SK-N-MC (cell line): ENCODE measurements around the gene ITGB7.

Experiments used
- DNase-seq: peaks from one replicate; pipeline ENCODE4 v3.0.0-alpha.2; 2011; ENCODE audit warnings: low read depth, low spot score
- H3K27ac ChIP-seq: fragments of 200-600 bp; sonication (generic); 2 replicates; pipeline ENCODE4 v1.5.1; 2016; ENCODE audit warnings: mixed run types
- H3K36me3 ChIP-seq: fragments of 200-600 bp; sonication (generic); 2 replicates; pipeline ENCODE4 v1.6.1; 2017; ENCODE audit warnings: antibody characterized with exemption, low read length, mixed read lengths; ENCODE audit not compliant: insufficient read depth
- H3K4me3 ChIP-seq: fragments of 200-600 bp; sonication (generic); 2 replicates; pipeline ENCODE4 v1.5.1; 2016
- H3K9ac ChIP-seq: fragments of 200-600 bp; sonication (generic); 2 replicates; pipeline ENCODE4 v1.8.0; 2017; ENCODE audit warnings: mixed run types, mixed read lengths; ENCODE audit not compliant: insufficient read length
- H3K9me3 ChIP-seq: fragments of 200-600 bp; sonication (generic); 2 replicates; pipeline ENCODE4 v1.6.1; 2017; ENCODE audit warnings: low read depth, mild to moderate bottlenecking, antibody characterized with exemption, low read length, moderate library complexity, mixed read lengths
- EZH2 ChIP-seq: fragments of 200-600 bp; sonication (generic); IDR thresholded peaks from one replicate; pipeline ENCODE4 v1.6.1; 2017; ENCODE audit warnings: antibody characterized with exemption
- FOXP2 ChIP-seq: optimal IDR thresholded peaks from 2 replicates; pipeline ENCODE3; 2011; ENCODE audit warnings: mild to moderate bottlenecking, moderate library complexity; ENCODE audit not compliant: insufficient read depth; ENCODE audit errors: extremely low read length, control extremely low read depth
- POLR2AphosphoS5 ChIP-seq: IDR thresholded peaks from 2 replicates; pipeline ENCODE4 v1.6.1; 2012; ENCODE audit warnings: mild to moderate bottlenecking, low read depth, low read length, borderline replicate concordance

The ITGB7 gene

DNA sequence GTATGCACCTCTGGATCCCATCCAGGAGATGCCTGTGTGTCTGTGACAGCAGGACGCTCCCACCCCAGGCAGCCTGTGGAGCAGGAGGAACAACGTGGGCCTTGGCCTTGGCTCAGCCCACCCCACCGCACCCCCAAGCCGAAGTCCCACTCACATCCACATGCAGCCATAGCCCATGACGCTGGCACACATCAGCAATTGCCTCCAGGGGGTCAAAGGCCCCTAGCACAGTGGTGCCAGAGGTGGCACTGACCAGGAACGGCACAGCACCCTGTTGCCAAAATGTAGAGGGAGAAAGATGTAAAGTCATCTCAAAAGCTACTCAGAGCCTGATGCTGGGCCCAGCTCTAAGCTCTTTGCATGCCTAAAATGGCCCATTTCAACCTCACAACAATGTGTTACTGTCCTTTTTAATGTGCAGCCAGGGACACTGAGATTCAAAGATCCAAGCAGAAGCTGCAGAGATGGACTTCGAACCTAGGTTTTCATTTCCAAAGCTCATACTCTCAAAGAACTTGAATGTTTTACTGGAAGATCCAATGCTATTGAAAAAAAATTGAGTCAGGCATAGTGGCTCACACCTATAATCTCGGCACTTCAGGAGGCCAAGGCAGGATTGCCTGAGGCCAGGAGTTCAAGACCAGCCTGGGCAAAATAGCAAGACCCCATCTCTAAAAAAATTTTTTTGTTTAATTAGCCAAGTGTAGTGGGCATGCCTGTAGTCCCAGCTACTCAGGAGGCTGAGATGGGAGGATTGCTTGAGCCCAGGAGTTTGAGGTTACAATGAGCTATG, 45.7 kb downstream of the ITGB7 start:
- no peak for TF ChIP-seq POLR2AphosphoS5
- no peak for TF ChIP-seq FOXP2
- TF ChIP-seq EZH2: no peak
- Histone ChIP-seq H3K9me3 (no peaks in the 10 kb centered on the region), H3K36me3 (0 out of 2 replicates have a peak, but pooled peaks cover 3% of the 10 kb centered on the region), H3K9ac (no peak overlapping the region), H3K27ac (no peak overlapping the region), H3K4me3 (no peak overlapping the region)
- no peak for DNase-seq

DNA sequence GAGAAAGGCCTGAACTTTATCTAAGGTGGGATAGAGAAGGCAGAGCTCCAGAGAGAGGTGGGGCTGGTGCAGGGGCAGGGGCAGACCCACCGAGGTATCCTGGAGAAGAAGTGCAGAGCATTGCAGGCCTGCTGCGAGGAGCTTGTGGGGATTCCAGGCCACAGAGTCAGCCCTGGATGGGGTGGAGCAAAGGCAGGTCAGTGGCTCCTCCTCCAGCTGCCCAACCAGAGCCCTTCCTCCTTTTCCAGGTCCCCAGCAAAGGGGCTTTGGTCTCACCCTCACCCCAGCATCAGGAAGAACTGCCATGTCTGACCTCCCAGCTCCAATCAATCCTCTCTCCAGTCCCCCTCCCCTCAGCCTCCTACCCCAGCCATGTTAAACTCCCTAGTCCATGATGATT, 46.4 kb downstream of the ITGB7 start:
- Histone ChIP-seq H3K36me3 (0 out of 2 replicates have a peak, but pooled peaks cover 3% of the 10 kb centered on the region), H3K4me3 (no peak overlapping the region), H3K9me3 (no peaks in the 10 kb centered on the region), H3K27ac (no peak overlapping the region), H3K9ac (peak overlapping the region; percentile 20)
- DNase-seq: no peak
- TF ChIP-seq FOXP2 (no peak), EZH2 (no peak), POLR2AphosphoS5 (no peak)

DNA sequence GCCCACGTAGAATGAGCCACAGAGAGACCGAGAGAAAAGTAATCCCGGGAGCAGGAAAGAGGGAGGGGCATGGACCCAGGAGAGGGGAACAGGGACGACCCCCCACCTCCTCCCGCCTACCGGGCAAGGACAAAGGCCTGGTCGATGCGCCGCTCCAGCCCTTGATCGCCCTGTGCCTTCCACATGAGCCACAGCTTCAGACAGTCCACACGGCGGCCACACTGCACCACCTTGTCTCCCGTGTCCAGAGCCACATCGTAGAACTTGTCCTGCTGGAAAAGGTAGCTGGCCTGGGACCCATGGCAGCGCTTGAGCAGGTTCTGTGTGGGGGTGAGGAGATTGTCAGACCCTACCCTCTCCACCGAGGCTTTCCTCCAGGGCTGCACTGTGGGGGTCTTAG, 47.1 kb downstream of the ITGB7 start:
- Histone ChIP-seq H3K9ac (peak overlapping the region; percentile 55), H3K36me3 (0 out of 2 replicates have a peak, but pooled peaks cover 3% of the 10 kb centered on the region), H3K9me3 (no peaks in the 10 kb centered on the region), H3K4me3 (no peak overlapping the region), H3K27ac (peak overlapping the region; percentile 53; the same call in 1 of the 2 replicates)
- no peak for TF ChIP-seq POLR2AphosphoS5
- no peak for TF ChIP-seq EZH2
- TF ChIP-seq FOXP2: no peak
- no peak for DNase-seq

DNA sequence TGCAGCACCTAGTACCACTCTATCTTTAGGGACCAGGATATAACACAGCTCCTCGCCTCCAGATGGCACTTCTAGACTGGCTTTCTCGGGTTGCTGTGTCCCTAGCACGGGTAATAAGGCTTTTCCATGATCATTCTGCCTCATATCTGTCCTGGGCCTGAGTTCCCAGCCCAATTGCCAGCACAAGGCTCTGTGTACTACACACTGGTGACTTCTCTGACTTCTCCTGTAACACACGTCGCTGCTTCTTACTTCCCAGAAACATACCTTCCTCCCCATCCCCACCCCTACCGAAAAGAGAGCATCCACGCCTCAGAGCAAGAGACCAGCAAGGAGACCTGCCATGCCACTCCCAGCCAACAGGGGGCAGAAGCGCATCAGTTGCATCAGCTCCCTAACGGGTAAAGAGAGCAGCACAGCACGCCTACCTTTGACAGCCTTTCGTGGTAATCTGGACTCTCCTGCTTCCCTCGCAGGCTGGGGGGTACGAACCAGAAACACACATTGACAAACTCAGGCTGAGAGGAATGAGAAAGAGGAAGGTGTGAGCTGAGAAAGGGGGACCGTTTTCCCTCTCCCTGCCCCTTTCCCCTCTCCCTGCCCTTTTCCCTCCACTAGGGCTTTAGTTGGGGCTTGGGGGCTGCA, 47.7 kb downstream of the ITGB7 start:
- Histone ChIP-seq H3K4me3 (no peak overlapping the region), H3K27ac (peak overlapping the region; percentile 53), H3K9me3 (no peaks in the 10 kb centered on the region), H3K36me3 (0 out of 2 replicates have a peak, but pooled peaks cover 2% of the 10 kb centered on the region), H3K9ac (peak overlapping the region; percentile 55)
- DNase-seq: no peak
- TF ChIP-seq FOXP2: no peak
- no peak for TF ChIP-seq EZH2
- TF ChIP-seq POLR2AphosphoS5: no peak

DNA sequence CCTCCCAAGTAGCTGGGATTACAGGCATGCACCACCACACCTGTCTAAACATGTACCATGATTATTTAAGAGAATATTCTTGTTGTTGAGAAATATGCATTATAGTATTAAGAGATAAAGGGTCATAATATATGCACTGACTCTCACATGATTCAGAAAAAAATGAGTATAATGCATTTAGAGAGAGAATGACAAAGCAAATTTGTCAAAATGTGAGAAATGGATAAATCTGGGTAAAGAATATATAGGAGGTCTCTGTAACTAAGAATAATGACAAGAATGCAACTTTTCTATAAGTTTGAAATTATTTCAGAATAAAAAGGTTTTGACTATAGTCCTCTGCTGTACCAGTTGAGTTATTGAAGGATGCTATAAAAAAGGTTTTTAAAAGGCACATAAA, 54.7 kb downstream of the ITGB7 start:
- DNase-seq: no peak
- H3K9ac ChIP-seq: no peak overlapping the region
- H3K9me3 ChIP-seq: no peaks in the 10 kb centered on the region
- no peak overlapping the region for H3K4me3 ChIP-seq
- H3K36me3 ChIP-seq: no peaks in the 10 kb centered on the region
- TF ChIP-seq POLR2AphosphoS5: no peak
- TF ChIP-seq EZH2: no peak
- TF ChIP-seq FOXP2: no peak
- H3K27ac ChIP-seq: no peak overlapping the region

DNA sequence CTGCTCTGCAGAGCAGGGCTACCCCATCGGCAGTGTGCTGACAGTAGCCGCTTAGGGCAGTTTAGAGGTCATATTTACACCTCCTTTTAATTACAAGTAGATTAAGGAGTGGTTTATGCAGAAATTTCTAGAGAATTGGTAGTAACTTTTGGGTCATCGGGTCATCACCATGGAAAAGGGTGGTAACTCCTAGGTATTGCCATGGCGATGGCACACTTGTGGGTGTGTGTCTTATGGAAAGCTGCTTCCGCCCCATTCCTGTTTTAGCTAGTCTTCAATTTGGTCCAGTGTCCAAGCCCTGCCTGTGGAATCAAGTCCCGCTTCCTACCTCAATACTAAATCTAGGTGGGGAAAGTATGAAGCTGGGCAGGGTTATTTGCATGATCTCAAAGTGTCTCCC, 56.0 kb downstream of the ITGB7 start:
- no peak overlapping the region for H3K27ac ChIP-seq
- H3K36me3 ChIP-seq: no peaks in the 10 kb centered on the region
- no peak for TF ChIP-seq FOXP2
- no peak overlapping the region for H3K9ac ChIP-seq
- H3K4me3 ChIP-seq: no peak overlapping the region
- H3K9me3 ChIP-seq: no peaks in the 10 kb centered on the region
- DNase-seq: no peak

DNA sequence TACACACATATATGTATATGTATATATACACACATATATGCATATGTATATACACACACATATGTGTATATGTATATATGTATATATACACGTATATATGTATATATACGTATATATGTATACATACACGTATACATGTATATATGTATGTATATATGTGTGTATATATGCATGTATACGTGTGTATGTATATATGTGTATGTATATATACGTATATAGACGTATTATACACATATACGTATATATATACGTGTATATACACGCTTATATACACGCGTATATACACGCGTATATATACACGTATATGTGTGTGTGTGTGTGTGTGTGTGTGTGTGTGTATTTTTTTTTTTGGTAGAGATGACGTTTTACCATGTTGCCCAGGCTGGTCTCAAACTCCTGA, 59.4 kb downstream of the ITGB7 start:
- no peak overlapping the region for H3K27ac ChIP-seq
- DNase-seq: no peak
- H3K36me3 ChIP-seq: no peaks in the 10 kb centered on the region
- H3K9me3 ChIP-seq: no peaks in the 10 kb centered on the region
- TF ChIP-seq POLR2AphosphoS5 (no peak), FOXP2 (no peak), EZH2 (no peak)
- no peak overlapping the region for H3K4me3 ChIP-seq
- H3K9ac ChIP-seq: no peak overlapping the region

DNA sequence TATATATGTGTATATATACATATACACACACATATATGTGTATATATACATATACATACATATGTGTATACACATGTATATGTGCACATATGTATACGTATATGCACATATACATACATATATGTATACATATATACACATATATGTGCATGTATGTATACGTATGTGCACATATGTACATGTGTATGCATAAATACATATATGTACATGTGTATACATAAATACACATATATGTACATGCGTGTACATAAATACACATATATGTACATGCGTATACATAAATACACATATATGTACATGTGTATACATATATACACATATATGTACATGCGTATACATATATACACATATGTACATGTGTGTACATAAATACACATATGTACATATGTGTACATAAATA, 59.9 kb downstream of the ITGB7 start:
- Histone ChIP-seq H3K27ac (no peak overlapping the region), H3K9me3 (no peaks in the 10 kb centered on the region), H3K9ac (no peak overlapping the region), H3K4me3 (no peak overlapping the region), H3K36me3 (no peaks in the 10 kb centered on the region)
- DNase-seq: no peak
- TF ChIP-seq POLR2AphosphoS5: no peak
- TF ChIP-seq EZH2: no peak
- TF ChIP-seq FOXP2: no peak
